Thymus (tissue), 11 donors: ENCODE measurements around the gene ANKRD10. TPM values are rescaled to one million over a fixed set of nuclear protein-coding genes. Genes with fewer than 3 reads are reported as not detected.
A peak's percentile ranks its signal among the peaks of the same experiment; 100 is the strongest.

Source experiments
- DNase-seq, 9 donors: peaks; one replicate each; pipeline ENCODE4 v3.0.0-alpha.2; 2013; ENCODE audit warnings: low spot score in 9 of 9, low read depth in 6 of 9, missing footprints in 1 of 9
- H3K27ac ChIP-seq, 2 donors: one replicate each; pipeline ENCODE4 v1.5.1; 2013; ENCODE audit warnings: control low read depth in 1 of 2, low read depth in 1 of 2, low read length in 1 of 2, mild to moderate bottlenecking in 1 of 2, moderate library complexity in 1 of 2
- H3K27me3 ChIP-seq, 2 donors: one replicate each; pipeline ENCODE4 v1.5.1; 2013; ENCODE audit warnings: low read length in 1 of 2; ENCODE audit not compliant: control insufficient read depth in 2 of 2, insufficient read depth in 1 of 2
- H3K36me3 ChIP-seq, 2 donors: one replicate each; pipeline ENCODE4 v1.5.1; 2013; ENCODE audit warnings: low read length in 1 of 2, mild to moderate bottlenecking in 1 of 2, moderate library complexity in 1 of 2; ENCODE audit not compliant: control insufficient read depth in 2 of 2, insufficient read depth in 2 of 2
- H3K4me1 ChIP-seq, 2 donors: one replicate each; pipeline ENCODE4 v1.5.1; 2013; ENCODE audit warnings: low read length in 2 of 2; ENCODE audit not compliant: control insufficient read depth in 2 of 2, insufficient read depth in 2 of 2
- H3K4me3 ChIP-seq, 2 donors: one replicate each; pipeline ENCODE4 v1.5.1; 2013; ENCODE audit warnings: low read length in 2 of 2, control low read depth in 1 of 2, mild to moderate bottlenecking in 1 of 2
- H3K9me3 ChIP-seq, 2 donors: one replicate each; pipeline ENCODE4 v1.5.1; 2013; ENCODE audit warnings: low read length in 1 of 2, mild to moderate bottlenecking in 1 of 2; ENCODE audit not compliant: control insufficient read depth in 2 of 2, insufficient read depth in 1 of 2
- WGBS: extraction: QIAGEN DNeasy Blood & Tissue Kit; methylation state at CpG from one replicate; pipeline ENCODE4 v1.1.7; 2013; 5-methylcytosine and 5-hydroxymethylcytosine counted together
- polyA plus RNA-seq: library from polyadenylated mRNA; stranded (reverse); fragments of 200-250 nt; gene quantifications from one replicate; pipeline ENCODE4 v1.2.3, GENCODE V29; 2013
- total RNA-seq: library from RNA; stranded (reverse); fragments of 120-200 nt; gene quantifications from one replicate; pipeline ENCODE4 v1.2.4, GENCODE V29; 2013
- donor health status: healthy.

Gene ANKRD10
- total and polyA plus RNA-seq, 2 donors: 85.8 to 207 TPM

GRCh38 chr13:110937511-110938285 is 22.8 kb upstream of the ANKRD10 start:
- DNase-seq: no peak
- Histone ChIP-seq H3K27ac (no peak overlapping the region), H3K4me1 (no peaks in the 10 kb centered on the region), H3K36me3 (no peaks in the 10 kb centered on the region), H3K27me3 (no peaks in the 10 kb centered on the region), H3K4me3 (no peak overlapping the region), H3K9me3 (peaks cover 4 to 18% of the 10 kb centered on the region in 2 donors)
- WGBS: 94% methylated on average over 23 of the region's 23 CpGs

- H3K36me3 ChIP-seq: no peaks in the 10 kb centered on the region
- DNase-seq: no peak
- H3K9me3 ChIP-seq: peaks cover 4 to 18% of the 10 kb centered on the region in 2 donors
- no peak overlapping the region for H3K27ac ChIP-seq
- 98% methylated on average over 23 of the region's 23 CpGs for WGBS
- H3K27me3 ChIP-seq: peaks cover 0 to 2% of the 10 kb centered on the region in 2 donors
- no peaks in the 10 kb centered on the region for H3K4me1 ChIP-seq
- no peak overlapping the region for H3K4me3 ChIP-seq
Observed at GRCh38 chr13:110936519-110936918, 21.6 kb upstream of the ANKRD10 start.

GRCh38 chr13:110932588-110932987 is 17.7 kb upstream of the ANKRD10 start:
- WGBS: 92% methylated on average over 3 of the region's 3 CpGs
- peaks cover 2 to 5% of the 10 kb centered on the region in 2 donors for H3K27me3 ChIP-seq
- no peak overlapping the region for H3K27ac ChIP-seq
- H3K4me1 ChIP-seq: no peaks in the 10 kb centered on the region
- DNase-seq: no peak
- no peaks in the 10 kb centered on the region for H3K36me3 ChIP-seq
- H3K4me3 ChIP-seq: no peak overlapping the region
- peaks cover 4 to 22% of the 10 kb centered on the region in 2 donors for H3K9me3 ChIP-seq

- Histone ChIP-seq H3K36me3 (no peaks in the 10 kb centered on the region), H3K9me3 (peaks cover 4 to 13% of the 10 kb centered on the region in 2 donors), H3K4me1 (no peaks in the 10 kb centered on the region), H3K27me3 (peaks cover 2 to 12% of the 10 kb centered on the region in 2 donors), H3K4me3 (no peak overlapping the region), H3K27ac (no peak overlapping the region)
- 88% methylated on average over 3 of the region's 3 CpGs for WGBS
- no peak for DNase-seq
Observed at GRCh38 chr13:110929104-110929777, 14.4 kb upstream of the ANKRD10 start.

GRCh38 chr13:110925023-110925612 is 10.2 kb upstream of the ANKRD10 start:
- peak in 4 of 9 donors; percentile 30 to 62 (median 52) for DNase-seq
- 71% methylated on average over 8 of the region's 8 CpGs for WGBS
- Histone ChIP-seq H3K27ac (no peak overlapping the region), H3K27me3 (peaks cover 0 to 38% of the 10 kb centered on the region in 2 donors), H3K36me3 (no peaks in the 10 kb centered on the region), H3K4me3 (no peak overlapping the region), H3K4me1 (no peaks in the 10 kb centered on the region), H3K9me3 (no peaks in the 10 kb centered on the region)

GRCh38 chr13:110924639-110924934 is 9.7 kb upstream of the ANKRD10 start:
- H3K27me3 ChIP-seq: peaks cover 0 to 38% of the 10 kb centered on the region in 2 donors
- no peak for DNase-seq
- H3K36me3 ChIP-seq: no peaks in the 10 kb centered on the region
- H3K4me1 ChIP-seq: no peaks in the 10 kb centered on the region
- H3K9me3 ChIP-seq: no peaks in the 10 kb centered on the region
- no peak overlapping the region for H3K27ac ChIP-seq
- 93% methylated on average over 4 of the region's 4 CpGs for WGBS
- H3K4me3 ChIP-seq: no peak overlapping the region

- no peak for DNase-seq
- Histone ChIP-seq H3K4me3 (no peak overlapping the region), H3K27me3 (peaks cover 0 to 35% of the 10 kb centered on the region in 2 donors), H3K4me1 (no peaks in the 10 kb centered on the region), H3K9me3 (no peaks in the 10 kb centered on the region), H3K27ac (no peak overlapping the region), H3K36me3 (no peaks in the 10 kb centered on the region)
- WGBS: 93% methylated on average over 4 of the region's 4 CpGs
Observed at GRCh38 chr13:110923777-110924638, 9.1 kb upstream of the ANKRD10 start.

GRCh38 chr13:110923086-110923485 is 8.2 kb upstream of the ANKRD10 start:
- H3K4me1 ChIP-seq: no peaks in the 10 kb centered on the region
- no peak overlapping the region for H3K4me3 ChIP-seq
- WGBS: 92% methylated on average over 7 of the region's 7 CpGs
- H3K27ac ChIP-seq: no peak overlapping the region
- H3K36me3 ChIP-seq: no peaks in the 10 kb centered on the region
- H3K9me3 ChIP-seq: no peaks in the 10 kb centered on the region
- H3K27me3 ChIP-seq: peaks cover 0 to 33% of the 10 kb centered on the region in 2 donors
- DNase-seq: no peak
